ENCODE results near the gene ZDHHC22.
A peak's percentile ranks its signal among the peaks of the same experiment; 100 is the strongest.

DNA sequence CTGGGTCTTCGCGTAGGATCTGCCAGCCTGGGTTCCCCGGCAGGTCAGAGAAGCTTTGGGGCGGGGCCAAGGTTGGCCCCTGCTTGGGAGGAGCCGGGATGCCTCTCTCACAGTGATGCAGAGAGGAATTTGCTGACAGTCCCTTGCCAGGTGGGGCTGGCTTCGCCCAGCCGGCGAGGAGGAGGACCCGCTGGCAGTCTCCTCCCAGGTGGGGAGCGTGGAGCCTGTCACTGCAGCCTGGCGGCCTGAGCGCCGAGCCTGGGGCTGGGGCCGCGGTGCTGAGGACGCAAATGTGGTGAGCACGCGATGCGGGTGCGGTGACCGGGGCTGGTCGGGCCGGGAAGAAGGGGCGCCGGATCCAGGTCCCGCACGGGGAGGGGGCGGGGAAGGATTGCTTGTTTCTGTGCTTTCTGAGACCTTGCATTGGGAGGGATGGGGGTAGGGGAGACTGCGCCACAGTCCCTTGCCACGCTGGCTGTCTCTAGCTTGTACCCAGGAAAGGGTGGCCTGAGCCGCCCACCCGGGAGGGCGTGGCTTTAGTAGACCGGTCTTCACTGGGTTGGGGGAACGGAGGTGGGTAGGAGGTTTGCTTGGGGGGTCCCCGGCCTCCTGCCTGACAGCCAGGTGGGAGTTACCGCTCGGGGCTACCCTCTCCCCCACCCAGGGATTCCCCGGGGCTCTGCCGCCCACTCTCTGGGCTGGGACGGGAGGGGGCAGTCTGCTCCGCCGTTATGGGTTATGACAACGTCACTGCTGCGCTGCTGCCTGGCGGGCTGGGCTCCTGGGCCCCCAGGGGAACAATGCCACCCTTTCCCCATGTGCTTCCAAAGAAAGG is 40.2 kb upstream of the ZDHHC22 start, which contains the start of gene TMEM63C:
- TF ChIP-seq, protein P1, sequence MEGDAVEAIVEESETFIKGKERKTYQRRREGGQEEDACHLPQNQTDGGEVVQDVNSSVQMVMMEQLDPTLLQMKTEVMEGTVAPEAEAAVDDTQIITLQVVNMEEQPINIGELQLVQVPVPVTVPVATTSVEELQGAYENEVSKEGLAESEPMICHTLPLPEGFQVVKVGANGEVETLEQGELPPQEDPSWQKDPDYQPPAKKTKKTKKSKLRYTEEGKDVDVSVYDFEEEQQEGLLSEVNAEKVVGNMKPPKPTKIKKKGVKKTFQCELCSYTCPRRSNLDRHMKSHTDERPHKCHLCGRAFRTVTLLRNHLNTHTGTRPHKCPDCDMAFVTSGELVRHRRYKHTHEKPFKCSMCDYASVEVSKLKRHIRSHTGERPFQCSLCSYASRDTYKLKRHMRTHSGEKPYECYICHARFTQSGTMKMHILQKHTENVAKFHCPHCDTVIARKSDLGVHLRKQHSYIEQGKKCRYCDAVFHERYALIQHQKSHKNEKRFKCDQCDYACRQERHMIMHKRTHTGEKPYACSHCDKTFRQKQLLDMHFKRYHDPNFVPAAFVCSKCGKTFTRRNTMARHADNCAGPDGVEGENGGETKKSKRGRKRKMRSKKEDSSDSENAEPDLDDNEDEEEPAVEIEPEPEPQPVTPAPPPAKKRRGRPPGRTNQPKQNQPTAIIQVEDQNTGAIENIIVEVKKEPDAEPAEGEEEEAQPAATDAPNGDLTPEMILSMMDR (IDR thresholded peaks at IDR 0.05 in 8 of 11, conservative IDR thresholded peaks at IDR 0.05 in 3 of 11): no peak
- TF ChIP-seq POLR2AphosphoS5 (IDR thresholded peaks at IDR 0.05): peak; percentile 17 to 62 (median 45)
- no peak for TF ChIP-seq POLR2A (IDR thresholded peaks at IDR 0.05)
